Hindlimb muscle (tissue), 1 donor: ENCODE results near the gene PTPRN2. TPM values are rescaled to one million over a fixed set of nuclear protein-coding genes. Genes with fewer than 3 reads are reported as not detected.
"Not testable (repeated sequence)": the region's sequence is repeated elsewhere in the genome, so short reads cannot be mapped to it uniquely, and the experiment has no call there.

ENCODE experiments used
- DNase-seq: peaks from one replicate; pipeline ENCODE4 v3.0.0-alpha.2; 2013
- polyA plus RNA-seq: library from polyadenylated mRNA; unstranded; fragments of 120-200 nt; gene quantifications from one replicate; pipeline ENCODE4 v1.2.1, GENCODE V29; 2013; ENCODE audit not compliant: insufficient read length

PTPRN2 gene
- polyA plus RNA-seq, 1 donor, result 2.0 TPM

GRCh38 chr7:158460665-158461064 lies 127.0 kb downstream of the PTPRN2 start:
- DNase-seq, result no peak

- no peak for DNase-seq
These were observed 128.8 kb downstream of the PTPRN2 start for GRCh38 chr7:158458716-158459282.

- no peak for DNase-seq
These were observed 129.5 kb downstream of the PTPRN2 start for GRCh38 chr7:158458096-158458495.

- not testable (repeated sequence) for DNase-seq
These were observed 130.0 kb downstream of the PTPRN2 start for GRCh38 chr7:158457586-158457985.

GRCh38 chr7:158454631-158455030 lies 133.0 kb downstream of the PTPRN2 start:
- DNase-seq, result no peak

- no peak for DNase-seq
These were observed 134.0 kb downstream of the PTPRN2 start for GRCh38 chr7:158453663-158454062.

- DNase-seq, result no peak
These were observed 135.3 kb downstream of the PTPRN2 start for GRCh38 chr7:158452331-158452730.

- DNase-seq, result no peak
These were observed 137.0 kb downstream of the PTPRN2 start for GRCh38 chr7:158450476-158451124.

- DNase-seq, result no peak
These were observed 137.7 kb downstream of the PTPRN2 start for GRCh38 chr7:158449942-158450341.

GRCh38 chr7:158449266-158449665 lies 138.4 kb downstream of the PTPRN2 start:
- no peak for DNase-seq

- no peak for DNase-seq
These were observed 139.1 kb downstream of the PTPRN2 start for GRCh38 chr7:158448430-158449100.

- no peak for DNase-seq
These were observed 140.0 kb downstream of the PTPRN2 start for GRCh38 chr7:158447506-158448171.

- no peak for DNase-seq
These were observed 140.5 kb downstream of the PTPRN2 start for GRCh38 chr7:158447151-158447505.

GRCh38 chr7:158446706-158447105 lies 140.9 kb downstream of the PTPRN2 start:
- no peak for DNase-seq

- DNase-seq, result no peak
These were observed 141.3 kb downstream of the PTPRN2 start for GRCh38 chr7:158446281-158446680.

GRCh38 chr7:158445421-158446175 lies 142.0 kb downstream of the PTPRN2 start:
- DNase-seq, result no peak

- DNase-seq, result no peak
These were observed 142.9 kb downstream of the PTPRN2 start for GRCh38 chr7:158444501-158445420.

GRCh38 chr7:158443688-158444483 lies 143.7 kb downstream of the PTPRN2 start:
- no peak for DNase-seq

- no peak for DNase-seq
These were observed 144.5 kb downstream of the PTPRN2 start for GRCh38 chr7:158443014-158443687.

GRCh38 chr7:158442260-158442659 lies 145.4 kb downstream of the PTPRN2 start:
- DNase-seq, result no peak
